Activated CD4-positive, alpha-beta T cell treated with anti-CD3 and anti-CD28 coated beads, Interleukin-2, amount 50 U/mL, for 4 hours (primary cell): ENCODE data around the gene CCDC89.

Source experiments
- DNase-seq, 2 experiments: peaks; one replicate each; pipeline ENCODE4 v3.0.0-alpha.2; 2020

CCDC89 gene

DNA sequence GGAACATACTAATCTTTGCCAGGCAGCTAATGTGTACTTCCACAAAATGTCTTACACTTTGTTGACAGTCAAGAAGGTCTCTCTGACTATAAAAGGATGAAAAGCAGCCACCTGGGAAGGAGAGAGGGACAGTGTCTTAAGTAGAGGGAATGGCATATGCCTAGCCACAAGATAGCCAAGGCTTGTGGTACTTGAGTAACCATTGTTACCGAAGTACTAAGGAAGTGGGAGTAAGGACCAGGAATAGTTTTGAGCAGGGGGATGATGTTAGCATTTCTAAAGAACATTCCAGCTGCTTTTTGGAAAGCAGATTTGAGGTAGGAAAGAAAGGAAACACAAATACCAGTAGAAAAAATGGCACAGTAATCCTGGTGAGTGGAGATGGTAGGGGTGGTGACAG, 34.9 kb downstream of the CCDC89 start:
- no peak for DNase-seq

GRCh38 chr11:85647604-85648299, 38.2 kb downstream of the CCDC89 start, which contains the start of gene TMEM126A:
TSS of gene TMEM126A (plus strand) at chr11:85647967. CDS start at chr11:85650256, 2,289 bp downstream.
- peak; percentile 90 to 91 for DNase-seq

- DNase-seq, result no peak
Measured at GRCh38 chr11:85647078-85647477, 38.9 kb downstream of the CCDC89 start.

GRCh38 chr11:85643191-85643614, 42.8 kb downstream of the CCDC89 start:
- no peak for DNase-seq

GRCh38 chr11:85634747-85635146, 51.2 kb downstream of the CCDC89 start:
- DNase-seq, result no peak
